Caki2 (cell line): ENCODE measurements around the gene CST11. TPM values are rescaled to one million over a fixed set of nuclear protein-coding genes. Genes with fewer than 3 reads are reported as not detected.

Experiments used
- DNase-seq: peaks from one replicate; pipeline ENCODE4 v3.0.0-alpha.2; 2015; ENCODE audit warnings: low read depth
- in situ Hi-C: cut with HindIII; loops from 2 replicates; pipeline ENCODE4 v1.10.0; 2016; ENCODE audit warnings: low sequenced_read_pairs, low pct_unique_long_range_greater_than_20kb, mixed read lengths
- total RNA-seq: library from RNA; depleted of rRNA; stranded (reverse); fragments of >200 nt; shearing (Covaris generic); gene quantifications from 2 replicates; pipeline ENCODE4 v1.2.3, GENCODE V29; 2014; ENCODE audit warnings: low replicate concordance

CST11 gene
- total RNA-seq, 1 experiment from 2014 or later = not detected

DNA sequence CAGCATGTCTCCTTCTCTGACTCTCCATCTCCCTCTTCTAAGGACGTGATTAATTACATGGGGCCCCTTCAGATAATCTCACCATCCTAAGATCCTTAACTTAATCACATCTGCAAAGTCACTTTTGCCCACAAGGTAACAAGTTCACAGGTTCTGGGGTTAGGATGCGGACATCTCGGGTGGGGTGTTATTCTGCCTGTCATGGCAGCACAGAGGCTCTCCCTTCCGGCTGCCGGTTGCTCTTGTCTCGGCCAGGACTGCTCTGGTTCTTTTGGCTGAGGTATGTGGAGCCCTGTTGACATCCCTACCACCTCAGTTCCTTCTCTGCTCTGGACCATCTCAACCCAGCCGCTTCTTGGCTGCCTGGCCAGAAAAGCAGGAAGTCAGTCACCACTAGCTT is 4.2 kb upstream of the CST11 start:
- DNase-seq = no peak
- in situ Hi-C loops = no loop called here

DNA sequence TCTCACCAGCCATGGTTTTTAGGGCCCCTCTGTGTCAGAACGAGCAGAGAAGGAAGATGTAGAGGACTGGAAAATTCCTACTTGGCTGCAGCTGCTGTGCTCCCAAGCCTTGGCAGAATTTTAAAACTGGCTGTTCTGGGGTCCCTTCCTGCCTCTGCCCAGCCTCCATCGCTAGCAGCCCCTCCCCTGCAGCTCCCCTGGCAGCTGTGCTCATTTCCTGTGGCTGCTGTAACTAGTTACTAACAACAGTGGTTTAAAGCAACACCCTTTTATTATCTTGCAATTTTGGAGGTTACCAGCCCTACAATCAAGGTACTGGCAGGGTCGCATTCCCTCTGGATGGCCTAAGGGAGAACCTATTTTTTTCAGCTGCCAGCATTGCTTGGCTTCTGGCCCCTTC is 3.7 kb upstream of the CST11 start:
- no peak for DNase-seq
- in situ Hi-C loops = no loop called here

DNA sequence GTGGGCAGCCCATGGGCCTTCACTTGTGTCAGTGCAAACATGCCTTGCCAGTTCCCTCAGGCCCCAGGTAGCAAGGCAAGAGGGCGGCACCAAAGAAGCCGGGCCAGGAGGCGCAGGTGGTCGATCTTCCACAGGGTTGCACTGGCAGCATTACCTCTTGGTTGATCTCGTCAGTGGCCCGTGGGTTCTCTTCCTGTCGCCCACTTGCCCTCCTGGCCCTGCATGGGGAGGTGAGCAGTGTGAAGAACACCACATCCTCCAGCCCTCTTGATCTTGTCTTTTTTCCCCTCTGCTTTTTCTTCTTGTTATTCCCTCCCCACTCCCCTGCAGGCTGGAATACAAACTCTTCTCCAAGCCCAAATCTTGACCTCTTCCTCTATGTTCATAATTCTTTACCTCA is 3.0 kb upstream of the CST11 start:
- DNase-seq = no peak
- in situ Hi-C loops = no loop called here

GRCh38 chr20:23454816-23455215 is 2.1 kb upstream of the CST11 start:
- no peak for DNase-seq
- in situ Hi-C loops = no loop called here

DNA sequence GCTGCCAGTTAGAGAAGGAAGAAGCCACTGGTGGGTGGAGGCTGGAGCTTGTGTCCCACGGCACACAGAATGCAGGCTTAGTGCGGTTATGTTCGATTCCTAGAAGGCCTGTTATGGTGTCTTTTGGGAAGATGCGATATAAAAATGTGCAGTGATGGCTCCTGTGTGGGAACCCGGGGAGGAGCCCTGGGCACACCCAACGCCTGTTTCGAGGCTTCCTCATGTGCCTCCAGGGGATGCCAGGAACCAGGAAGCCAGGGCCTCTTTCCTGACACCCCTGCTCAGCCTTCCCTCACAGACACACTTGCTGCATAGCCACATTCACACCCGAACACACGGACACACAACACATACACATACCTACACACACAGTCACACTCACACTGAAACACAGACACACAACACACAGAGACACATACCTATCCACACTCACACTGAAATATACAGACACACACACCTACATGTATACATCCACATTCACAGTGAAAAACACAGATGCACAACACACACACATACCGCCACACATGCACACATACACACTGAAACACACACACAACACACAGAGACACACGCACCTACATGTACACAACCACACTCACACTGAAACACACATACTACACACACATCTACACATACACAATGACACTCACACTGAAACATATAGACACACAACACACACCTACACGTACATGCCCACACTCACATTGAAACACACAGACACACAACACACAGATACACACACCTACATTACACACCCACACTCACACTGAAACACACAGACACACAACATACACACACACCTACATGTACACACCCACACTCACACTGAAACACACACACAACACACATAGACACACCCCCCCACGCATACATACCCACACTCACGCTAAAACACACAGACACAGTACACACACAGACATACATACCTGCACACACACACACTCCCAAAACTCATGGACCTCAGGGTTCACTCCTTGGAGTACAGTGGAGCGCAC is 1.2 kb upstream of the CST11 start:
- DNase-seq = no peak
- in situ Hi-C loops = no loop called here

DNA sequence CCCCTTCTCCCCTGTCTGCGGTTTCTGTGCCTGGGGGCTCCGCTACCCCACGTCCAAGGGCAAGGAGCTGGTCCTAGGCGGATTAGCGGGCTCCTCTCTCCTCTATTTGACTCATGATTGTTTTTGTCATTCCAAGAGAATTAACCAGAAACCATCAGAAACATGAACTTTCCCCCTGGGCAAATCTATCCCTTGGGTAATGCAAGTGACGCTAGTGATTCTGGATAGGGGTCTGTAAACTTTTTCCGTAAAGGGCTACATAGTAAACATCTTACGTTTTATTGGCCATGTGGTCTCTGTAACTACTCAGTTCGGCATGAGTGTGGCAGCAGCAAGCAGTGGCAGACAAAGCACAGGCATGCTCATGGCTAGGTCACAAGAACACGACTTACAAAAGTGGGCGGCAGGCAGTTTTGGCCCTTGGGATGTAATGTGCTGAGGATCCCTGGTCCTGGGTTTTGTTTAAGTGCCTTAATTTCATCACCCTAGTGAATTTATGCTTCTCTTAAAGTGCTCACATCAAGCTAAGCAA is 654 bp downstream of the CST11 start:
- no peak for DNase-seq
- in situ Hi-C loops = no loop called here

GRCh38 chr20:23450877-23451276 is 1.8 kb downstream of the CST11 start:
- in situ Hi-C loops = no loop called here
- DNase-seq = no peak

DNA sequence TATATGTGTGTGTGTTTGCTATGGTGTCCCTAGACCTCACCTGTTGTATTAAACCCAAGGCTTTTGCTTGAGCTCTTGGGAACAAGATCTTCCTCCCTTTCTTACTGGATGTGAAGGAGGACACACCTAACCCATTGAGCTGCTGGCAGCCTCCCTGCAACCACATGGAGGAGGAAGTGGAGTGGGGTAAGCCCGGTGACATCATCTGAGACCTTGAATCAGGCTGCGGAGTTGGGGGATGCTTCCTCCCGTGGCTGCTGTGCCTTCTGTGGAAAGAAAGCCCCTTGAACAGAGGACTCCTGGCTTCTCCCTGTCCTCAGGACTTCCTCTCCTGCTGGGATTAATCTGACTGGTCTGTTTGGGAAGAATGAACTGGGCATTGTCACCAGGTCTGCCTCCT is 3.3 kb downstream of the CST11 start:
- DNase-seq = no peak
- in situ Hi-C loops = no loop called here

DNA sequence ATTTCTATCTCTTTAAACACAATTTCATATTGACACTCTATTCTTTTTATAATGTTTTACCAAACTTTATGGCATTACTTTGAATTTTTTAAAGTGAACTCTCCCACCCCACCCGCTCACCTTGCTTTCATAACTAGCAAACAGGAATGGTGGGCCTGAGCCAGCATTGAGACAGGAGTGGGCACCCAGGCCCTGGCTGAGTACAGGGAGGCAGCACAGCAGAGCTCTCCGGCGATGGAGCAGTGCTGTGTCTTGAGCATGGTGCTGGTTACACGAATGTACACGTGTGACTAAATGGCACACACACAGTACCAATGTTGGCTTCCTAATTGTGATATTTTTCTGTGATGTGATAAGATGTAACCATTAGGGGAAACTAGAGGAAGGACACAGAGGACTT is 4.5 kb downstream of the CST11 start:
- in situ Hi-C loops = no loop called here
- no peak for DNase-seq

DNA sequence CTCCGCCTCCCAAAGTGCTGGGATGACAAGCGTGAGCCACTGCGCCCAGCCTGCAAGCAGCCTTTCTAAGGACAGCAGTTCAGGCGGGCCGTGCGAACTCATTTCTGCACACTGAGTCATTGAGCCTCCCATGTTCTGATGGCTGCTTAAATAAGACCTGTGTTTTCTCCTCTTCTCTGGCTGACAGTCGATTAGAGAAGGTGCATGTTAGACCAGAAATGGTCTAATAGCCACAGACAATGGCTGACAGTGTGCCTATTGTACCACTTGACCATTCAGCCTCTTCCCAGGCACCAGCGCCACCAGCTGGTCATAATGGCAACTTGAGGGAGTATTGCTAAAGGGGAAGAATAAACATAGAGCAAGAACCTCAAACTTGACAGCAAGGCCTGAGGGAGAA is 6.2 kb downstream of the CST11 start:
- in situ Hi-C loops = no loop called here

DNA sequence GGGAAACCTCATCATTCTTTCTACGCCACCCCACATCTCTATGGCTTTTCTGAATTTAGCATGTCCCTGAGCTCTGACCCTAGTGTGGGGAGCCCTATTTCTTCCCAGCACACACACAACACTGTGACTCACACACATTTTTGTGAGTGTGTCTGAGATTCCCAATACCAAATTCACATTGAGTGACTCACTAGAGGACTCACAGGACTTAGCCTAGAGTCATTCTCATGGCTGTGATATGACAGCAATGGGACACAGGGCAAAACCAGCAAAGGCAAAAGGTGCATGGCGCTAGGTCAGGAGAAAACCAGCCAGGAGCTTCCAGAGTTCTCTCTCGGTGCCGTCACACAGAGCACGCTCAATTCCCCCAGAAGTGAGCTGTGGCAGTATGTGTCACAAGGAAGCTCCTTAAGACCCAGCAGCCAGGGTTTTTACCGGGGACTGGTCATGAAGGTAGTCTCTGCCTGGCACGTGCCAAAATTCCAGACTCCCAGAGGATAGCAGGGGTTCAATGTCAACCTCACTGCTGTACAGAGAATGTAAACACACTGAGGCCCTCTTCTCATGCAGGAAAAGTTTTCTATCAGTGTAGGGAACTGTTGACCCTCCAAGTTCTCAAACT is 7.0 kb downstream of the CST11 start:
- DNase-seq = peak; percentile 18
- in situ Hi-C loops = no loop called here

More for the DNA sequence above, 6.2 kb downstream of the CST11 start:
- peak; percentile 71 for DNase-seq

GRCh38 chr20:23444859-23445258 is 7.8 kb downstream of the CST11 start:
- in situ Hi-C loops = no loop called here
- DNase-seq = no peak

DNA sequence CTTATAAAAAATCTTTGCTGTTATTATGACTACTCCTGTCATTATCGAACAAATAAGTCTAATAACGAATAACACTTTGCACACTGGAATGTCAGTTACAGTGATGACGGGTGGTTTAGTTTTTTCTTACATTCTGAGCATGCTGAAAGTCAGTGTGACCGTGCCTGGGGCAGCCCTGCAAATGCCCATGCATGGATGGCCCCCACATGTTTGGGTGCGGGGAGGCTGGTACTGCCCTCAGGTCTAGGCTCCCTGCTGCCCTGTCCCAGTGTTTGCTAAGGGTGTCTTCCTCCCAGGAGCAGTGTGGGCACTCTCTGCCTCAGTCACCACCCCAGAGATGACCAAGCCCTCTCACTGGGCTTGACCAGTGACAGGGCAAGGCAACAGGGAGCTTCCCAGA is 10.2 kb downstream of the CST11 start:
- in situ Hi-C loops = no loop called here
- no peak for DNase-seq

GRCh38 chr20:23441850-23442313 is 10.8 kb downstream of the CST11 start:
- in situ Hi-C loops = no loop called here
- DNase-seq = peak; percentile 52

DNA sequence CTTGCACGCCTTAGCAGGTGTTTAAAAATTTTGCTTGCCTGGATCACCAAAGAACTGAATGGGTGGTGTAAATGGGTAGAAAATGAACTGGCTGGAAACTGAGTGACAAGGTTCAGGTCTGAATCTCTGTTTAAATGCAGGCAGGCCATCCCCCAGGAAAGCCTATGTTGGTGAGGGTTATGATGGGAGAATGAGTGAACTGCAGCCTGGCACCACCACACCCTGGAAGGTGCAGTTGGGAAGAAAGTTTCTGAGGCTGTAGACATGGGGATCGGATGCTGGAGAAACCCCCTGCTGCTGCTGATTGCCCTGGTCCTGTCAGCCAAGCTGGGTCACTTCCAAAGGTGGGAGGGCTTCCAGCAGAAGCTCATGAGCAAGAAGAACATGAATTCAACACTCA is 12.7 kb downstream of the CST11 start:
- DNase-seq = no peak
- in situ Hi-C loops = no loop called here

DNA sequence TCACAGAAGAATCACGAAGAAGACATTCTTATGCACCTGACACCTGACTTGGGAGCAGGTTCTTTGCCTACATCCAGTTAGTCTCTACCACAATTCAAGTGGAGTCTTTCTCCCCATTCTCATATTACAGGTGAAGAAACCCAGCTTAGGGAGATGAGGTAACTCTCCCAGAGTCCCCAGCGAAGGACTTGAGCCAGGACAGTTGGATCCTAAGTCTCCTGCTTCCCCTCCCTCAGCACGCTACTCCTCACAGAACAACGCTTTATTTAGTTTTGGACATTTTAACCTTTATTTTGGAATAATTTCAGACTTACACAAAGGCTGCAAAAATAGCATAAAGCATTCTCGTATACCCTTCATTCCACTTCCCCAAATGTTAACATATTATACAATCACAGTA is 14.0 kb downstream of the CST11 start:
- no peak for DNase-seq
- in situ Hi-C loops = no loop called here

DNA sequence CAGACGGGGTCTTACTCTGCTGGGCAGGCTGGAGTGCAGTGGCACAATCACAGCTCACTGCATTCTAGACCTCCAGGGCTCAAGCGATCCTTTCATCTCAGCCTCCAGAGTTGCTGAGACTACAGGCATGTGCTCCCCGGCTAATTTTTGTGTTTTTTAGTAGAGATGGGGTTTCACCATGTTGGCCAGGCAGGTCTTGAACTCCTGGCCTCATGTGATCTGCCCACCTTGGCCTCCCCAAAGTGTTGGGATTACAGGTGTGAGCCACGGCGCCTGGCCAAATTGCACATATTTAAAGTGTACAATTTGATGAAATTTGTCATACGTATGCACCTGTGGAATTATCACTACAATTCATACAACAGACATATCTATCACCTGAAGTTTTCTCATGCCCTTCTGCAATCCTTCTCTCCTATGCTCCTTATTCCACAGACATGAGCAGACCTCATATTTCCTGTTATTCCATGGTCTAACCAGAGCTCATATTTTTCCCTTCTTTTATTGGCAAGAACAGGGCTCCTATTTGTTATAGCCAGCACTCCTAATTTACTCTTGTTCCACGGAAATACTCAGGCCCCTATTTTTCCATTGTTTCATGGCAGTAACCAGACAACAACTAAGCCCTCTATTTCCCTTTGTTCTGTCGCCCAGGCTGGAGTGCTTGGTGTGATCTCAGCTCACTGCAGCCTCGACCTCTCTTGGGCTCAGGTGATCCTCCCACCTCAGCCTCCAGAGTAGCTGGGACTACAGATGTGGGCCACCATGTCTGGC is 15.4 kb downstream of the CST11 start:
- in situ Hi-C loops = no loop called here
- no peak for DNase-seq

DNA sequence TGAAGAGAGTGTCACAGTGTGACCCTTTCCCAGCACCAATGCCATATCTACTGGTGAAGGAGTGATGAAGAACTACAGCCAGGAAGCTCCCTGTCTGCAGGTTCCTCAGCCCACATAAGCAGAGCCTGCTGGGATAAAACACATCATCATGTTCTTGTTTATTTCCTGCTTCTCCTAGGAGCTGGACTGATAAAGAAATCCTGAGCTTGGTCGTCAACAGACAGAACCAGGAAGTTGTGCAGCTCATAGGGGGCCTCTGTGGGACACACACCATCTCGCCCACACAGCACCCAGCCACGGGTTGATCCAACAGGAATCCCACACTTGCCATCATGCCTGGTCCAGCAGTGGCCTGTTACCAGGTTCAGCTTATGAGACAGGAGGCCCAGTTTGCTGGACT is 16.0 kb downstream of the CST11 start:
- in situ Hi-C loops = no loop called here
- DNase-seq = no peak
